Measurements from ENCODE around the gene CD276.

CD276 gene

DNA sequence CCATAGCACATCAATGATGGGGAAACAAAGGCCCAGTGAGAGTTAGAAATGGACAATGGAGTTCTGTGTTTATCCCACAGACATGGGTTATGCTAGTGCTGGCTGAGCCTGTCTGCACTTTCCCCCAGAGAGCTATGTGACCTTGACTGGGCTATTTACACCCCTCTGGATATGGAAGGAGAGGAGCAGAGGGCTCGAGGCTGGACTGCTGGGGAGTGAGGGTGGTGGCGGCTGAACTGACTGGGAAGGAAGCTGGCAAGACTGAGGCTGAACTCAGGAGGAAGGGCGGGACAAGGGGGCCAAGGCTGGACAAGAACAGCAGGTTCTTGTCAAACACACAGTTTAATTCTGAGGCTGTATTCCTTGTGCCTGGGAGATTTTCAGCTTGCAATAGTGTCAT, 79.7 kb downstream of the CD276 start:
- no peak overlapping the region for H3K4me3 ChIP-seq (ENCODE audit: low read depth, low read length)
- no peak for DNase-seq (ENCODE audit: low read depth)
- TF ChIP-seq, protein P1, sequence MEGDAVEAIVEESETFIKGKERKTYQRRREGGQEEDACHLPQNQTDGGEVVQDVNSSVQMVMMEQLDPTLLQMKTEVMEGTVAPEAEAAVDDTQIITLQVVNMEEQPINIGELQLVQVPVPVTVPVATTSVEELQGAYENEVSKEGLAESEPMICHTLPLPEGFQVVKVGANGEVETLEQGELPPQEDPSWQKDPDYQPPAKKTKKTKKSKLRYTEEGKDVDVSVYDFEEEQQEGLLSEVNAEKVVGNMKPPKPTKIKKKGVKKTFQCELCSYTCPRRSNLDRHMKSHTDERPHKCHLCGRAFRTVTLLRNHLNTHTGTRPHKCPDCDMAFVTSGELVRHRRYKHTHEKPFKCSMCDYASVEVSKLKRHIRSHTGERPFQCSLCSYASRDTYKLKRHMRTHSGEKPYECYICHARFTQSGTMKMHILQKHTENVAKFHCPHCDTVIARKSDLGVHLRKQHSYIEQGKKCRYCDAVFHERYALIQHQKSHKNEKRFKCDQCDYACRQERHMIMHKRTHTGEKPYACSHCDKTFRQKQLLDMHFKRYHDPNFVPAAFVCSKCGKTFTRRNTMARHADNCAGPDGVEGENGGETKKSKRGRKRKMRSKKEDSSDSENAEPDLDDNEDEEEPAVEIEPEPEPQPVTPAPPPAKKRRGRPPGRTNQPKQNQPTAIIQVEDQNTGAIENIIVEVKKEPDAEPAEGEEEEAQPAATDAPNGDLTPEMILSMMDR (IDR thresholded peaks at IDR 0.05; ENCODE audit: low read depth, low read length, missing control alignments): no peak
